ENCODE results near the gene CKS1B.

DNA sequence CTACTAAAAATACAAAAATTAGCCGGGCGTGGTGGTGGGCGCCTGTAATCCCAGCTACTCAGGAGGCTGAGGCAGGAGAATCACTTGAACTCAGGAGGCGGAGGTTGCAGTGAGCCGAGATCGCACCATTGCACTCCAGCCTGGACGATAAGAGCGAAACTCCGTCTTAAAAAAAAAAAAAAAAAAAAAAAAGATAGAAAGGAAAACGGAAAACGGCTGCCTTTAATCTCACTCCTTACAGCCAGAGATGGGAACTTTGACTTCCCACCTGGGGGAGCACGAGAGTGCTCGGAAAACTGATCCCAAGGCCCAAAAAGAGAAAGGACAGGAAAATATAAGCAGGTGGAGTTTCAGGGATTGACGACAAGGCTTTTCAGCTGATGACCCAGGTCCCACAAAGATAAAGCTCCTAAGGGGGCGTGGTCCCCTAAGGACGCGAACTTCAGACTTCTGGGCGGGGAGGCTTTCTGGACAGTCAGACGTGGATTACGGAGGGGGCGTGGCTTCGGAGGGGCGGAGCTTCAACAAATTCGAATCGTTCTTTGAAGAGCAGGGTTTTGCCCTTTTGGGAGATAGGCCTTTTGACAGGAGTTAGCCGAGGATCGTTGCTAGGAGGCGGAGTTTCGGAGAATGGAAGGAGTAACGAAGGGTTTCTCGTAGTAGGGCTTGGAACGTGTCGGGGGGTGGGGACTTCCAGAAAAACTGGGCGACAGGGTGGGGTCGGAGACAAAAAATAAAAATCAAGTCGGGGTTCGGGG, 958 bp upstream of the CKS1B start:
- TF ChIP-seq, protein P1, sequence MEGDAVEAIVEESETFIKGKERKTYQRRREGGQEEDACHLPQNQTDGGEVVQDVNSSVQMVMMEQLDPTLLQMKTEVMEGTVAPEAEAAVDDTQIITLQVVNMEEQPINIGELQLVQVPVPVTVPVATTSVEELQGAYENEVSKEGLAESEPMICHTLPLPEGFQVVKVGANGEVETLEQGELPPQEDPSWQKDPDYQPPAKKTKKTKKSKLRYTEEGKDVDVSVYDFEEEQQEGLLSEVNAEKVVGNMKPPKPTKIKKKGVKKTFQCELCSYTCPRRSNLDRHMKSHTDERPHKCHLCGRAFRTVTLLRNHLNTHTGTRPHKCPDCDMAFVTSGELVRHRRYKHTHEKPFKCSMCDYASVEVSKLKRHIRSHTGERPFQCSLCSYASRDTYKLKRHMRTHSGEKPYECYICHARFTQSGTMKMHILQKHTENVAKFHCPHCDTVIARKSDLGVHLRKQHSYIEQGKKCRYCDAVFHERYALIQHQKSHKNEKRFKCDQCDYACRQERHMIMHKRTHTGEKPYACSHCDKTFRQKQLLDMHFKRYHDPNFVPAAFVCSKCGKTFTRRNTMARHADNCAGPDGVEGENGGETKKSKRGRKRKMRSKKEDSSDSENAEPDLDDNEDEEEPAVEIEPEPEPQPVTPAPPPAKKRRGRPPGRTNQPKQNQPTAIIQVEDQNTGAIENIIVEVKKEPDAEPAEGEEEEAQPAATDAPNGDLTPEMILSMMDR (IDR thresholded peaks at IDR 0.05): no peak
- TF ChIP-seq, protein P2, sequence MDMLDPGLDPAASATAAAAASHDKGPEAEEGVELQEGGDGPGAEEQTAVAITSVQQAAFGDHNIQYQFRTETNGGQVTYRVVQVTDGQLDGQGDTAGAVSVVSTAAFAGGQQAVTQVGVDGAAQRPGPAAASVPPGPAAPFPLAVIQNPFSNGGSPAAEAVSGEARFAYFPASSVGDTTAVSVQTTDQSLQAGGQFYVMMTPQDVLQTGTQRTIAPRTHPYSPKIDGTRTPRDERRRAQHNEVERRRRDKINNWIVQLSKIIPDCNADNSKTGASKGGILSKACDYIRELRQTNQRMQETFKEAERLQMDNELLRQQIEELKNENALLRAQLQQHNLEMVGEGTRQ (CRISPR knock-in tag; IDR thresholded peaks at IDR 0.05): no peak
- TF ChIP-seq, protein P3, sequence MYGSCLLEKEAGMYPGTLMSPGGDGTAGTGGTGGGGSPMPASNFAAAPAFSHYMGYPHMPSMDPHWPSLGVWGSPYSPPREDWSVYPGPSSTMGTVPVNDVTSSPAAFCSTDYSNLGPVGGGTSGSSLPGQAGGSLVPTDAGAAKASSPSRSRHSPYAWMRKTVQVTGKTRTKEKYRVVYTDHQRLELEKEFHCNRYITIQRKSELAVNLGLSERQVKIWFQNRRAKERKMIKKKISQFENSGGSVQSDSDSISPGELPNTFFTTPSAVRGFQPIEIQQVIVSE (CRISPR knock-in tag; IDR thresholded peaks at IDR 0.05; ENCODE audit: borderline replicate concordance): no peak
- TF ChIP-seq, protein P4, sequence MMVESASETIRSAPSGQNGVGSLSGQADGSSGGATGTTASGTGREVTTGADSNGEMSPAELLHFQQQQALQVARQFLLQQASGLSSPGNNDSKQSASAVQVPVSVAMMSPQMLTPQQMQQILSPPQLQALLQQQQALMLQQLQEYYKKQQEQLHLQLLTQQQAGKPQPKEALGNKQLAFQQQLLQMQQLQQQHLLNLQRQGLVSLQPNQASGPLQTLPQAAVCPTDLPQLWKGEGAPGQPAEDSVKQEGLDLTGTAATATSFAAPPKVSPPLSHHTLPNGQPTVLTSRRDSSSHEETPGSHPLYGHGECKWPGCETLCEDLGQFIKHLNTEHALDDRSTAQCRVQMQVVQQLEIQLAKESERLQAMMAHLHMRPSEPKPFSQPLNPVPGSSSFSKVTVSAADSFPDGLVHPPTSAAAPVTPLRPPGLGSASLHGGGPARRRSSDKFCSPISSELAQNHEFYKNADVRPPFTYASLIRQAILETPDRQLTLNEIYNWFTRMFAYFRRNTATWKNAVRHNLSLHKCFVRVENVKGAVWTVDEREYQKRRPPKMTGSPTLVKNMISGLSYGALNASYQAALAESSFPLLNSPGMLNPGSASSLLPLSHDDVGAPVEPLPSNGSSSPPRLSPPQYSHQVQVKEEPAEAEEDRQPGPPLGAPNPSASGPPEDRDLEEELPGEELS (CRISPR knock-in tag; IDR thresholded peaks at IDR 0.05): no peak
- no peak for TF ChIP-seq JUN (CRISPR knock-in tag; IDR thresholded peaks at IDR 0.05)
